ENCODE measurements around the gene RAB8A.

RAB8A gene

DNA sequence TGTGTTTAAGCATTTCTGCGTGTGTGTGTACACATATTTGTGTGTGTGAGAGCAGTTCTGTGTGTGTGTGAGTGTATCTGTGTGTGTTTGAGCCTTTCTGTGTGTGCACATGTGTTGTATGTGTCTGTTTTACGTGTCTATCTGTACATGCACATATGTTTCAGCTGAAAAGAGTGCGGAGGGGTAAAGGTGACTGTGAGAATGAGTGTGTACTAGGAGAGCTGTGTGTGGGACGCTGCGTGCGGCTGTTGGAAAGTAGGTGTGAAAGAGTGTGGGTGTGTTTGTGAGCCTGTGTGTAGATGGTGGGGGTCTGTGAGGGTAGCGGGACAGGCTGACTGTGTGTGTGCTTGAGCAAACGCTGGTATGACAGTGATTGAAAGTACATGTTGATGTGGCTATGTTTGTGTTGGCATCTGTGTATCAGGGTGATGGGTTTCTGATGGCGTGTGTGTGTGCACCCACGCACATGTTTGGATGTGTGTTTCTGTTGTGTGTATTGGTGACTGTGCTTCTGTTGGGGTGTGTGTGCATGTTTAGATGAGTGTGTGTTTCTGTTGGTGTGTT is 42.9 kb upstream of the RAB8A start:
- in situ Hi-C loops (cut with MboI; ENCODE audit: low pct_unique_long_range_greater_than_20kb, low sequenced_read_pairs, unreplicated experiment) = no loop called here
- TF ChIP-seq, protein P1, sequence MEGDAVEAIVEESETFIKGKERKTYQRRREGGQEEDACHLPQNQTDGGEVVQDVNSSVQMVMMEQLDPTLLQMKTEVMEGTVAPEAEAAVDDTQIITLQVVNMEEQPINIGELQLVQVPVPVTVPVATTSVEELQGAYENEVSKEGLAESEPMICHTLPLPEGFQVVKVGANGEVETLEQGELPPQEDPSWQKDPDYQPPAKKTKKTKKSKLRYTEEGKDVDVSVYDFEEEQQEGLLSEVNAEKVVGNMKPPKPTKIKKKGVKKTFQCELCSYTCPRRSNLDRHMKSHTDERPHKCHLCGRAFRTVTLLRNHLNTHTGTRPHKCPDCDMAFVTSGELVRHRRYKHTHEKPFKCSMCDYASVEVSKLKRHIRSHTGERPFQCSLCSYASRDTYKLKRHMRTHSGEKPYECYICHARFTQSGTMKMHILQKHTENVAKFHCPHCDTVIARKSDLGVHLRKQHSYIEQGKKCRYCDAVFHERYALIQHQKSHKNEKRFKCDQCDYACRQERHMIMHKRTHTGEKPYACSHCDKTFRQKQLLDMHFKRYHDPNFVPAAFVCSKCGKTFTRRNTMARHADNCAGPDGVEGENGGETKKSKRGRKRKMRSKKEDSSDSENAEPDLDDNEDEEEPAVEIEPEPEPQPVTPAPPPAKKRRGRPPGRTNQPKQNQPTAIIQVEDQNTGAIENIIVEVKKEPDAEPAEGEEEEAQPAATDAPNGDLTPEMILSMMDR (IDR thresholded peaks at IDR 0.05; ENCODE audit: extremely low read depth, insufficient read depth, missing control alignments) = no peak
- no peak for DNase-seq (ENCODE audit: low spot score)

DNA sequence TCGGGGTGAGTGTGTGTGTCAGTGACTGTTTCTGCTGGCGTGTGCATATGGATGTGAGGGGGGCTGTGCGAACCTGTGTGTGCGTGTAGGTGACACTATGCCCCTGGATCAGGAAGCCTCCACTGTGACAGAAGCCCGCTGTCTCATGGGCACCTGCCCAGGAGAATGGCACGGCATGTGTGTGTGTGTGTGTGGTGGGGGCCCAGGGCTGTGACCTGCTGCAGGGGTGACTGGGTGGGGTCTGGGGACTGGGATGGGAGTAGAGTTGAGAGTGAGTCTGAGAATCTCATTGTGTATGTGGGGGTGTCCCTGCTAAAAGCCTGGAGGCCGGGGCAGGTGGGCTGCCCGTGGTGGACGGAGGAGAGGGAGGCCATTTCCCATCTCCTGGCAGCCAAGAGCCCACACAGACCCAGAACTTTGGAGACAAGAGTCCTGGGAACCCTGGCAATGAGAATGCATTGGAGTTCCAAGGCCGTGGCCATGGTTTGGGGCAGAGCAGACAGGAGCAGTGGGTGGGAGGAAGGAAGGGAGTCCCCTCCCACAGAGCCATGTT is 41.8 kb upstream of the RAB8A start:
- TF ChIP-seq, protein P1 (IDR thresholded peaks at IDR 0.05; ENCODE audit: extremely low read depth, insufficient read depth, missing control alignments) = no peak
- in situ Hi-C loops (cut with MboI; ENCODE audit: low pct_unique_long_range_greater_than_20kb, low sequenced_read_pairs, unreplicated experiment) = no loop called here
- DNase-seq (ENCODE audit: low spot score) = no peak

DNA sequence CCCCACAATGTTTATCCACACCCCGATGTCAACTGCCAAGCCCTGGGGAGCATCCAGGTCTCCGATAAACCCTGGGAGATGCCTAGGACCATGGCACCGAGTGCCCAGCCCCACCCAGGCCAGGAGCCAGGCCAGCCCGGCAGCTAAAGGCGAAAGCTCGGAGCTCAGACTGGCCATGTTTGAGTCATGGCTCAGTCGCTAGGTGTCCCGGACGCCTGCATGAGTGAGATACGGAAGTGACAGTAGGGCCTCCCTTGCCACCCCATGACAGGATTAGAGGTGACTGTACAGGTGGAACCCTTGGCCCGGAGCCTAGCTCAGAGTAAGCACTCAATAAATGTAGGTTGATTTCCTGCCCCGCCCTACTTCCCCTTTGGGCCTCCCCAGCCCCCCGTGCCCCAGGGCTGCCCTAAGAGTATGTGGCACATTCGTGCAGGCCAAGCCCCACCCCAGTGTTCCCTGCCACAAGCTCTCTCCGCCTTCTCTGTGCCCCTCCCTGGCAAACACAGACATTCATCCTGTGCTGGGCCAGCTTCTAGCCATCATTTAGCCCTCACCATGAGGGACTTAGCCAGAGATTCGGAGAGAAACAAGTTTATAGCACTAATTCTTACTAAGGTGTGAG is 41.2 kb upstream of the RAB8A start:
- TF ChIP-seq, protein P1 (IDR thresholded peaks at IDR 0.05; ENCODE audit: extremely low read depth, insufficient read depth, missing control alignments) = peak; percentile 31
- in situ Hi-C loops (cut with MboI; ENCODE audit: low pct_unique_long_range_greater_than_20kb, low sequenced_read_pairs, unreplicated experiment) = no loop called here
- peak; percentile 84 for DNase-seq (ENCODE audit: low spot score)

DNA sequence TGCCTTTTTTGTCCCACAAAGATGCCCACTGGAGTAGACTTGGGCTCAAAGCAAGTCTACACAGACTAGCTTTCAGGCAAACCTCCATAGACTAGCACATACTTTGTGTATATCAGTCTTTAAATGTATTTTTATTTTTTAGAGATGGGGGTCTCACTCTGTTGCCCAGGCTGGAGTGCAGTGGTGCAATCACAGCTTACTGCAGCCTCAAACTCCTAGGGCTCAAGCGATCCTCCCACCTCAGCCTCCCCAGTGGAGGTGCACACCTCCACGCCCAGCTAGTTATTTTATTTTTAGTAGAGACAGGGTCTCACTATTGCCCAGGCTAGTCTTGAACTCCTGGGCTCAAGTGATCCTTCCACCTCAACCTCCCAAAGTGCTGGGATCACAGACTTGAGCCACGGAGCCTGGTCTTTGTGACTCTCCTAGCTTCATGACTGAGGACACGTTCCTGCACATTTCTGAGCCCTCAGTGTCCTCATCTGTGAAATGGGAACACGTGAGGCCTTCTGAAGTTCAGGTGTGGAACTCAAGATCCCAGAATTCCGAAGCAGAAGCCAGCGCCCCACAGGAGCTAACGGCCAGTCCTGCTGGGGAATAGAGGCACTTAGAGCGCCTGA is 40.5 kb upstream of the RAB8A start:
- no peak for DNase-seq (ENCODE audit: low spot score)
- TF ChIP-seq, protein P1 (IDR thresholded peaks at IDR 0.05; ENCODE audit: extremely low read depth, insufficient read depth, missing control alignments) = no peak
- in situ Hi-C loops (cut with MboI; ENCODE audit: low pct_unique_long_range_greater_than_20kb, low sequenced_read_pairs, unreplicated experiment) = no loop called here

DNA sequence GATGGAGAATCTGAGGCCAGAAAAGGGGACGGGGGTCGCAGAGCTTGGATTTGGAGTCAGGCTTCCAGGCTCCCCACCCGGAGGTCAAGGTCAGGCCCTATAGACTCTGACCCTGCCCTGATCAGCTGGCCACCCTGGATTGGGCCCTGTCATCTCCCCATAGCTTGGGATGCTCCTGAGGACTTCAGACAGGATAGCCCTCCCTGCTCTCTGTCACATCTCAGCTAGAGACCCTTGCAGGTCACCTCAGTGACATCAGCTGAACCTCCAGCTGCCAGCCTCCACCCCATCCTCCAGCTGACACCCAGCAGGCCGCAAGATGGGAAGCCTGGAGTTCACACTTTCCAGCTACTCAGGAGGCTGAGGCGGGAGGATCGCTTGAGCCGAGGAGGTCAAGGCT is 38.2 kb upstream of the RAB8A start:
- TF ChIP-seq, protein P1 (IDR thresholded peaks at IDR 0.05; ENCODE audit: extremely low read depth, insufficient read depth, missing control alignments) = no peak
- in situ Hi-C loops (cut with MboI; ENCODE audit: low pct_unique_long_range_greater_than_20kb, low sequenced_read_pairs, unreplicated experiment) = no loop called here
- DNase-seq (ENCODE audit: low spot score) = no peak

DNA sequence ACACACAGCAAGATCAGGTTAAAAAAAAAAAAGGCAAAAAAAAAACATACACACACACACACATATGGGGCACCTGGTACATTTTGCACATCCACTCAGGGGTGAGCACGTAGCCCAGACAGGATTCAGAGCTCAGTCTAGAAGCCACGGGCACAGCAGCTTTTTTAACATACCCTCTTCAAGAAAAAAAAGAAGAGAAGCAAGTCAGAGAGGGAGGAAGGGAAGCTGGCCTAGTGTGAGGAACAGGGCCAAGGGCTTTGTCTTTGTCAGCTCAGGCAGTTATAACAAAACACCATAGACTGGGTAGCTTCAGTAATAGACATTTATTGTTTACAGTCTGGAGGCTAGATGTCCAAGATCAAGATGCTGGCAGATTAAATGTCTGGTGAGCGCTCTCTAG is 37.7 kb upstream of the RAB8A start:
- in situ Hi-C loops (cut with MboI; ENCODE audit: low pct_unique_long_range_greater_than_20kb, low sequenced_read_pairs, unreplicated experiment) = no loop called here
- DNase-seq (ENCODE audit: low spot score) = no peak
- TF ChIP-seq, protein P1 (IDR thresholded peaks at IDR 0.05; ENCODE audit: extremely low read depth, insufficient read depth, missing control alignments) = no peak

All from GM13977 (cell line).